ENCODE results near the gene ARHGAP28.
"Not testable (repeated sequence)": the region's sequence is repeated elsewhere in the genome, so short reads cannot be mapped to it uniquely, and the experiment has no call there.

The ARHGAP28 gene

DNA sequence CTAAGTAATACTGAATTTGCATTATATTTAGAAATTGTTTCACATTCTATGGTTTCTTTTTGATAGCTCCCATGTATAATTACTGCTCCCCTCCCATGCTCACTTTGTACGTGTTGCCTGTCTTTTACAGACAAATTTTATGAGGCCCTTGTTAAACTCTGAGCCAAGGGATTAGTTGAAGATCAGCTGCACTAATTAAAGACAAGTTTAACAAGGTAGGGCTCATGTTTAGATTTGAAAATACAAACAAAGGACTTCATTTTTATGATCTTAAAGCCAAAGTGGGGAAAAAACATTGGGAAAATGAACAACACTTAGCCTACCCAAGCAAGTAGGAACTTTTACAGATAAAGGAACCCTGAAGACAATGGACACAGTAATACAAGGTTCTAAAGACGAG is 46.2 kb downstream of the ARHGAP28 start:
- no peak for DNase-seq (ENCODE audit: low read depth in 2 of 2)

DNA sequence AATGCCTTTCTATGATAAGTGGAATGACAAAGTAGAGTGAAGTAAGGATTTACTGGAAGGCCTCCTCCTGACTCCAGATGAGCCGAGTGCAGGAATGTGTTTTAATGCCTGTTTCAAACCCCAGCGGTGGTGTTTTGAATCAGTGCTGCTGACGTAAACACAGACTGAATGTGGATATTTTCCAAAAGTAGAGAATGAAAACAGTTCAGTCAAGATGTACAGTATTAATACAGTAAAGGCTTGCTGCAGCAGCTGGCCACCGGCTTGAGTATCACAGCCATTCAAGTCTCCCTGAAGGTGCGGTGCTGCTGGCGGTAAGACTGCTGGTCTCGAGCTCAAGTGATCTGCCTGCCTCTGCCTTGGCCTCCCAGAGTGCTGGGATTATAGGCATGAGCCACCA is 46.7 kb downstream of the ARHGAP28 start:
- DNase-seq (ENCODE audit: low read depth in 2 of 2) = no peak

DNA sequence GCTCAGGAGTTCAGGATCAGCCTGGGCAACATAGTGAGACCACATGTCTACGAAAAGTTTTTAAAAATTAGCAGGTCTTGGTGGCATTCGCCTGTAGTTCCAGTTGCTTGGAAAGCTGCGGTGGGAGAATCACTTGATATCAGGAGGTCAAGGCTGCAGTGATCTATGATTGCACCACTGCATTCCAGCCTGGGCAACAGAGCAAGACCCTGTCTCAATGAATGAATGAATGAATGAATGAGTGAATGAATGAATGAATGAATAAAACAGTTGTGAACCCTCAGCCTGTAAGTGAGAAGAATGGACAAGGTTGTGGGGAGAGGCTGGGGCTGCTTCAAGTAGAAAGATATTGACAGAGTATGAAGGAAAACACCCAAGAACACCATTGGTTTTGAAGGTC is 48.0 kb downstream of the ARHGAP28 start:
- DNase-seq (ENCODE audit: low read depth in 2 of 2) = no peak

DNA sequence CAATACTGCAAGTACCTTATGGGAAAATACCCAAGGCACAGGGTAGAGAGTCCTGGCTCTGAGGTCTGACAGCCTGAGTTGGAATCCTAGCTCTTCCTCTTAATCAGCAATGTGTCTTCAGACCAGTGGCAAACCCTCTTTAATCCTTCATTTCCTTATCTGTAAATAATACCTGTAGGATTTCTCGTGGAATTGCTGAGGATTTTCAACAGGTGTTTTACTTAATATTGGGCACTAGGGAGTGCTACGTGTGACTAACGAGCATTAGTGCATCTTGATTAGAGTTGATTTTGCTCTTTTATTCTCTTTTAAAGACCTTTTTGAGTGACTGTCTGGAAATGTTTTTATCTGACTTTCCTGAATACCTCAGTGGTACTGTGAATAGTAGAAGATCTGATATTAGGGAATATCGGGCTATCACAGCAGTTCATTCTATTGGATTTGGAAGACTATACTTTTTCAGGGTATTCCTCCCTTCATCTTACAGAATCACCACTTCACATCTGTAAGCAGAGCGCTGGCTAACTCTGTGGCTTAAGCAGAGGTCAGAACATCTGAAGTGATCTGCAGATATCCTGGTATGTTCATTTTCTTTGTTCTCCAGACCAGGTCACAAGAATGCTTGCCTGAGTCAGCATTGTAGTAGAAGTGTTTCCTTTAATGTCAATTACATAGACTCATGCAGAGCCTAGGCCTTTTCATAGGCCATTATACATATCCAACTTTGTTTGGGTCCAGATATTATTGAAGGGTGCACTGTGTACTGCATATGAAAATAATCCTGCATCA is 49.1 kb downstream of the ARHGAP28 start:
- DNase-seq (ENCODE audit: low read depth in 2 of 2) = no peak

DNA sequence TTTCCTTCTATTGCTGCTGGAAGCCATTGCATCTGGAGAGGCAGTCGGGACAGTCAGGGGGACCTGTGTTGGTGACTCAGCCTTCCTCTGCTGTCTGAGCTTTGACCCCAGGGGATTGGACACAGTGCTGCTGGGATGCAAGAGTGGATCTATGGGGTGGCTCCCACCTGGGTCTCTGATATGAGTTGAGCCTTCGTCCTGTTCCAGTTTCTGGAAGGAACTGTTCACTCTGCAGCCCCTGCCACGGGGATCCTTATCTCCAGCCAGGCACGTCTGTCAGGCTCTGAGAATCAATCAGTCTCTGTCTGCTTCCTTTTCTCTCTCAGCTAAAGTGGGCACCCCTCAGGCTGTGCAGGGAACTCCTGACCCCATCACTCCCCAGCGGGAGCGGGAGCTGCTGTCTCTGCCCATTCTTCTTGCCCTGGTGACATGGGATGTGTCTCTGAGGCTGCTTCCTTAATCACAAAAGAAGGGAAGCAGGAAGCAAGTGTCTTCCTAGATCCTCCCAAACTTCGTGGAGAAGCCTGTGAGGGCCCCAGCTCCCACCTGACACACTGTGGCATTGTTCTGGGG is 51.7 kb downstream of the ARHGAP28 start:
- no peak for DNase-seq (ENCODE audit: low read depth in 2 of 2)

DNA sequence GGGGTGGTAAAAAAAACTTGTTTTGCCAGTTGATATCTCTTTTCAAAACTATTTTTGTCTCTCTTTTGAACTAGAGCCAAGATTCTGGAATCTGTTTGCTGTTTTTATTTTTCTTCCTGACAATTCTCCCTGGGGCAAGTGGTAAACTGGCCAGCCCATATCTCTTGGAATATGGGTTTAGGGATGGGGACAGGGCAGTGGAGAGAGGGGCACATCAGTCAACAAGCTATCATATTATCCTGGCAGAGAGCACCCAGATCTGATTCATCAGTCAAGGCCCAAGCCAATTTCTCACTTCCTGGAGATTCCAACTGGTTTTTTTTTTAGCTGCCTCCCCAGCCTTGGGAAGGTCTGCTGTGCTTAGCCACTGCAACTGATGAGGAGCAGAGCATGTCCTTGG is 52.3 kb downstream of the ARHGAP28 start:
- DNase-seq (ENCODE audit: low read depth in 2 of 2) = no peak

DNA sequence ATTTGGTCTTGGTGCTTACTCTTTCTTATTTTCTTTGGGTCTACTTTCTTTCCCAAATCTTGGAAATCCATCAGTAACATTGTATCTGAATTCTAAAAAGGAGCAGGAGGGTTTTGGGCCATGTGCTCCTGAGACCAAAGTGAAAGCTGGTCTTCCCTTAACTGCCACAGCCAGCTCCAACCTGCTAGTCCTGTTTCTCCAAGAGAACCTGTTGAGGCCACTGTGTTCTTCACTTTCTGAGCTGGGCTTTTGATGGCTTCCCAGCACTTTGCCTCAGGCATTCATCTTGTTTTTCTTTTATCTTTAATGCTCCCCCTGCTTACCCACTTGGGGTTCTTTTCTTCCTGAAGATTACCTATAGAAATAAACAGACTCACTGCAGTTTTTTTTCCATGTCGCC is 53.3 kb downstream of the ARHGAP28 start:
- no peak for DNase-seq (ENCODE audit: low read depth in 2 of 2)

DNA sequence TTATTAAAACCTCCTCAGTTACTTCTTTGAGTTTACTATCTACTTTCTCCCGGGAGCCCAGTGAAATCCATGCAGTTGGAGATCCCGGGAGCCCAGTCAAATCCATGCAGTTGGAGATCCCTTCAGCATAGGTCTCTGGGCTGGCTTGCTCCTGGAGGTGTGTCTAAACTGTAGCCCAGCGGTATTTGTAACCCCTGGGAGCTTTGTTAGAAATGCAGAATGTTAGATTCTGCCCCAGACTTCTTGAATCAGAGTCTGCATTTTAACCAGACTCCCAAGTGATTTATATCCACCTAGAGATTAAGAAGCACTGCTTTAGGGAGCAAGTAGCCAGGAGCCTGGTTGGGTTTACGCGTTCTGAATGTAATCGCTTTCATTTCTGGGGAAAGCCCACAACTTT is 54.5 kb downstream of the ARHGAP28 start:
- no peak for DNase-seq (ENCODE audit: low read depth in 2 of 2)

DNA sequence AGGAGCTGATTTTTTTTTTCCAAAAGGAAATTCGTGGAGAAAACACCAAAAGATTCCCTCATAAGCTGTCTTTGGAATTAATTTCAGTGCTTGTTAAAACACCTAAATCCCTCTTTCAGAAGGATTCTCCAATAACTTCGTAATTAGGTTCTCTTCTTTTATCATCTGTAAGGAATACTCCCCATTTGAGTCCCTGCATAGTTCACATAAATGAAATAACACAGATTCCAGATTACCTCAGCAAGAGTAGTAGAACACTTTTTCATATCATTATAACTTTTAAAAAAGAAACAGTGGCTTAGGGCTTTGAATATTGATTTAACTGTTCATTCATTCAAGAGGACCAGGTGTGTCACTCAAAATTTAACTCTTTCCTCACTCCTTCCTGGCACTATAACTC is 55.5 kb downstream of the ARHGAP28 start:
- DNase-seq (ENCODE audit: low read depth in 2 of 2) = no peak

DNA sequence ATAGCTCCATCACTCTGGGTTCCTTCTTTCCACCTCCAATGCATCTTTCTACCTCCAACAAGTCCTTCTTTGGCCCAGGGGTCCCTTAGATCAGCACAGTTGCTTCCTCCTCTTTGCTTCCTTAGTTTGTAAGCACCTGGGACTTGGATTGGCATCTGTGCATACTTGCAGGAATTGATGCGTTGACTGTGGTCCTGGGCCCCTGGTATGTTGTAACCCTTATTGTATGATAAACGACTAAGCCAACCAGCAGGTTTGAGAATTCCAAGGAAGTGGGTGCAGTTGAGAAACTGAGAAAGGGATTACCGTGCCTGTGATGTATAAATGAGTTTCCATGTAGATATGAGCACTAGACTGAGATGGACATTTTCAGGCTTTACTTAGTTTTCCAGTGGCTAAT is 55.9 kb downstream of the ARHGAP28 start:
- no peak for DNase-seq (ENCODE audit: low read depth in 2 of 2)

DNA sequence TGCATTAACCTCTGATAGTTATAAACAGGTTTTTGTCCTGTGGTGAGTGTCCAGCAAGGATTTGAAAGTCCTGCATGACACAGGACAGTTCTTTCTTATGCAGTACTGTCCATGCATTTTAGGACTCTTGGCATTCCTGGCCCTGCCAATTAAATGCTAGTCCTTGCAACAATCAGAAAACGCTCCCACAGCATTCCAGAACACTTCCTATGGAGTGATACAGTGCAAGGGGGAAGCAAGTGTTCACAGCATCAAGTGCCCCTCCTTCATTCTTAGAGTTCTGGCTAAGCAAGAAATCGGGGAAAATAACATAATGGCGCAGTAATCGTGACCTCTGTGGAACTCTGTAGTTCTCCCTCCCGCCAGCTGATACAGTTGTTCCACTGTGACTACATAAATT is 62.9 kb downstream of the ARHGAP28 start:
- DNase-seq (ENCODE audit: low read depth in 2 of 2) = no peak

DNA sequence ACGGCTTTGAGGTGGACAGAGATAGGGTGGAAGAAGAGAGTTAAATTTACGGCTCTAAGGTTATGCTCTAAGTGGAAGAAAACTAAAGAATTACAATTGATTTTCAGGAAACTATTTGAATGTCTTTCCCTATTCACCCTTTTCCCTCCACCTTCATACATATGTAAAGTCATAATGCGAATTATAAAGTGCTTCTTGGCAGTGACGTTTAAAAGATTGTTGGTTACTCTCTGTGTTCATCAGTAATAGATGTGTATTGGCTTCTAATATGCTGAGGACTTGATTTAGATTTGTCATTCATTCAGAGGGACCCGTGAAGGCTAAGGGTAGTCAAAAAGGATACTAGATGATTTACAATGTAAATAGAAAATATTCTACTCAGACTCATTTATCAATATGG is 63.9 kb downstream of the ARHGAP28 start:
- no peak for DNase-seq (ENCODE audit: low read depth in 2 of 2)

DNA sequence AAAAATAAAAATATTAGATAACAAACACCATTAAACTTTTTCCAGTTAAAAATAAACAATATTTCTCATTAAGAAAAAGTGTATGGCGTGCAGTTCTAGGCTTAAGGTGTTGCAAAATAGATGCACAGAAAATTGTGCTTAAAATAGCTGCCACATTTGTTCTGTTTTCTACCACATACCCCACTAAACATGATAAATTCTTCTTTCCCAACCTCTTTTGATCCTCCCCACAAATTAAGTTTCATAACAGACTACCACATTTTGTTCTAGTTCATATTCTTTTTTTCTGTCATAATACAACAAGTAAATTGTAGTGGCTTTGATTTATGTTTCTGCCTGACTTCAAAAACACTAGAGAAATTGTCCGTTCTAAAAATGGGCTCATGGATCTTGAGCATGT is 64.5 kb downstream of the ARHGAP28 start:
- no peak for DNase-seq (ENCODE audit: low read depth in 2 of 2)

DNA sequence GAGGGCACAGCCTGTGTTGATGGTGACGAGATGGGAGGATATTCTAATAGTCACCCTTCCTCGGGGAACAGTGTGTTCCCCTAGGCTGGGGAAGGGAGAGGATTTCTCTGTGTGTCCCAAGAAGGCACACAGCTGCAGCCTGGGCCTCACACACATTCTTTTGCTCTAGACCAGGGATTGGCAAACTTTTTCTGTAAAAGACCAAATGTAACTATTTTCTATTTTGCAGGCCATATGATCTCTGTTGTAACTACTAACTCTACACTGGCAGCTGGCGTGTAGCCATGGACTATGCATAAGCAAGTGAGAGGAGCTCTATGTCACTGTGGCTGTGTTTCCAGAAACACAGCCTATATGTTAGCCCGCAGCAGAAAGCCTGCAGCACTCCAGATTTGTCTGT is 65.8 kb downstream of the ARHGAP28 start:
- DNase-seq (ENCODE audit: low read depth in 2 of 2) = no peak

DNA sequence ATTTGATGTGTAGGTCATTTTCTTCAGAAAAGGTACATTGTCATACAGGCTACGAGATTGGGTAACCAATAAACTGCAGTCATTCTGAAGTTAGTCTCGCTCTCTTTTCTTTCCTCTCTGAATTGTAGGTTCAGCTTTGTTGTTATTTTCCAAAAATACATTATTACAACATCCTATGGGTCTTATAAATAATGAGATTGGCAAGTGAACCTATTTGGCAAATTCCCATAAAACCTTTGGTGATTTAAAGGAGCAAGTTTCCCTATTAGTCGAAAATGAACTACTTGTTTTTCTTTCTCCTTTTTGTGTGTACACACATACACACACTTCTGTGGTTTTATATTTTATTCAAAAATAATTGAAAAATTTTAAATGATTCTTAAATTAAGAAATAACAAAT is 67.0 kb downstream of the ARHGAP28 start:
- DNase-seq (ENCODE audit: low read depth in 2 of 2) = no peak

DNA sequence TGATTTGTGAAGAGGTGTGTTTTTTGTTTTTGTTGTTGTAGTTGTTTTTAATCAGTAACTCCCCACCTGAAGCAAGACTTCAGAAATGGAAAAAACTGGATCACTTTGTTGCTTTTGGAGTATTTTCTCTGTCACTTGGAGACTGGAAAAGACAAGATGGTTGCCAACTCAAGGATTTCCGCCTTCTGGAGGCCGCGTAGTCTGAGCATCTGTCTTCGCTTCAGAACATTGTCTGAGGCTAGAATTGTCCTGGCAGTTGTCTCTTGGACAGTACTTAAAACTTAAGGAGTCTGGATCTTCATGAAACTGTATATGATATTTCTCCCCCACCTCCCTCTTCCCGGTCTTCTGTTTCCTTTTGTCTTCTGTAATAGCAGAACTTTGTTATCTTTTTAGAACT is 67.7 kb downstream of the ARHGAP28 start:
- DNase-seq (ENCODE audit: low read depth in 2 of 2) = no peak

DNA sequence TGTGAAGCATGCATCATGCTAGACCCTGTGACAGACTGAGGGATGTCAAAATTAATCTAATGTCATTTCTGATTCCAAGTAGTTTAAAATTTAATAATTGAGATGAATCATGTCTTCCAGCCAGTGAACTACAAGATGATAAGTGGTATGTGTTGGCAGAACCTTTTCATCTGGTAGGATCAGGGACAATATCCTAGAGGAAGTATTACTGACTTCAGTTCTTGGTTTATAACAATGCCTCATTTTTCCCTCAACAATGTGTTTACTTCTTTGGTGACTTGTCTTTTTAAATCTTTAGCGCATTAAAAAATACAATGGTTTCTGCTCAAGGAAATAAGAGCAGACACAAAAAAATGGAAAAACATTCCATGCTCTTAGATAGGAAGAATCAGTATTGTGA is 69.4 kb downstream of the ARHGAP28 start:
- DNase-seq (ENCODE audit: low read depth in 2 of 2) = no peak

DNA sequence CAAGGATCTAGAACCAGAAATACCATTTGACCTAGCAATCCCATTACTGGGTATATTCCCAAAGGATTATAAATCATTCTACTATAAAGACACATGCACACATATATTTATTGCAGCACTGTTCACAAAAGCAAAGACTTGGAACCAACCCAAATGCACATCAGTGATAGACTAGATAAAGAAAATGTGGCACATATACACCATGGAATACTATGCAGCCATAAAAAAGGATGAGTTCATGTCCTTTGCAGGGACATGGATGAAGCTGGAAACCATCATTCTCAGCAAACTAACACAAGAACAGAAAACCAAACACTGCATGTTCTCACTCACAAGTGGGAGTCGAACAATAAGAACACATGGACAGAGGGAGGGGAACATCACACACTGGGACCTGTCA is 70.8 kb downstream of the ARHGAP28 start:
- not testable (repeated sequence) for DNase-seq (ENCODE audit: low read depth in 2 of 2)

DNA sequence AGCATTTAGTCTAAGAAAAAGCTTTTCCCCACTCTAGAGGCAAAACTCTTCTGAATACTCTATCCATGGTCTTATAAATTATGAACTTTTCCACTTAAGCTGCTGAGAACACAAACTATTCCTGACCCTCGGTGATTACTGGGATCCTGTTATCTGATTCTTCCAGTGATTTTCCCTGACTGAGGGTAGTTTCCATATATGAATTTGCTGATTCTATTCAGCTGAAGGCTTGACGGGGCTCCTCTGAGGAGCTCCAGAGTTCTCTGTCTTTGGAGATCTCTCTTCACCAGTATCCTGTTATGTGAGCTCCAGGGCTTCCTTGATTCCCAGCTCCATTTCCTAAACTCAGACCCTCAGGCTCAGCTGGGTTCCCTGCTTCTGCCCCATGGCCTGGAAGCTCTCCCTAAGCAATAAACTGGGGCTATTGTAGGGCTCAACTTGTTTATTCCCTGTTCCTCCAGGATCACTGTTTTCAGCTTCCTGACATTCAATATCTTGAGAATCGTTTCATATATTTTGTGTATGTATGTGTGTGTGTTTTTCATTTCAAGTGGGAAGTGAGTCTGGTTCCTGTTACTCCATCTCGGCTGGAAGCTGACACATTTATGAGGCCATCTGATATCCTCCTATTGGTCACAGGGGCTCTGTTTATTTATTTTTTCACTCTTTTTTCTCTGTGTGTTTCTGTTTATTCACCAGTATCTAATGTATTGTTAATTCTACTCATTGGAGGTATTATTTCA is 78.2 kb downstream of the ARHGAP28 start:
- DNase-seq (ENCODE audit: low read depth in 2 of 2) = no peak

DNA sequence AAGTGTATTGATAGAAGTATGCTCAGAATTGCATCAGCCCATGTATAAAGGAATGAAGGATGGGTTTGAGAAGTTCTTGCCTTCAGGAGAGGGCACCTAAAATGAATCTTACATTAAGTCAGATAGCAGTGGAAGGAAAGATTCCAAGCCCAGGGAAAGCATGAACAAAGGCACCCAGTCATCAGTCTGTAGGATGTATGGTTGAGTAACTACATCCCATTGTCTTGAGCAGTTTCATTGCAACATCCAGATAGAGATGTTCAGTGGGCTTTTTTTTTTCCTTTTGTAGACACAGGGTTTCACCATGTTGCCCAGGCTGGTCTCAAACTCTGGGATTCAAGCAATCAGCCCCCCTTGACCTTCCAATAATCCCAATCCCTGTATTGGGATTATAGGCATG is 80.7 kb downstream of the ARHGAP28 start:
- no peak for DNase-seq (ENCODE audit: low read depth in 2 of 2)

DNA sequence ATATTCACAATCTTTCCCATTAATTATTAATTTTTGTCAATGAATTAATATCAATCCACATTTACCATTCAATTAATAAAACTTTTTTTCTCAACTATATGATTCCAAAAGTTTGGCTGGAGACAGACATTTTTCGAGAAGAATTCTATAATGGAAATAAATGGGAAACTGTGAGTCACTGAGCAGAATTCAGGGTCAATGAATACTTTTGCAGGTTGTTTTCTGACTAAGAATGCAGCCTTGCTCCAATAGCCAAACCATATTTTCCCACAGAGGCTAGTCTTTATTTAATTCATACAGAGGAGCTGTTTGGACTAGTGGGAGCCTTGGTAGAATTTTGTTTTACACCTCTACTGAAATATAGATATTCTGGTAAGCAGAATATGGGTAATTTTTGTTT is 82.3 kb downstream of the ARHGAP28 start:
- DNase-seq (ENCODE audit: low read depth in 2 of 2) = no peak

DNA sequence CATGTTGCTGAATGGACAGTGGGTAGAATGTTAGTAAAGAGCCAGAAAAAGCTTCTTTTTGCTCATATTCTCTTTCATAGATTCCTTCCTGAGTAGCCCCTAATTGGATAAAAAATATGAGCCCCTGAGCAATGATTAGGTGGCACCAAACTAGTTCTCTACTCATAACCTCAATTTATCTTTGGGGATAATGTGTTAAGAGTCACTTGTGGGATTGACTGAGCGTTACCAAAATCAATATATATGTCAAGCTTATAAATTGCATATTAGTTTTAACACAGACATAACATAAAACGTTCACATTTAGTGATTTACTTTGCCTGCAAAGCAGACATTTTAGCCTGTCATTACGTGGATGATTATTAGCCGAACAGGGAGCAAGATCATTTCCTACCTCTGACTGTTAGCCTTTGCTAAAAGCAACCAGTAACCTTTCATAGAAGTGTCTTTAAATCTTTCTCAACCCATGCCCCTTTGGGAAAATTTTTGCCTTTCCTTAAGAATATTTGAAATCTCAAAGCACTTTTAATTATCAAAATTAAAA is 85.4 kb downstream of the ARHGAP28 start:
- no peak for DNase-seq (ENCODE audit: low read depth in 2 of 2)

DNA sequence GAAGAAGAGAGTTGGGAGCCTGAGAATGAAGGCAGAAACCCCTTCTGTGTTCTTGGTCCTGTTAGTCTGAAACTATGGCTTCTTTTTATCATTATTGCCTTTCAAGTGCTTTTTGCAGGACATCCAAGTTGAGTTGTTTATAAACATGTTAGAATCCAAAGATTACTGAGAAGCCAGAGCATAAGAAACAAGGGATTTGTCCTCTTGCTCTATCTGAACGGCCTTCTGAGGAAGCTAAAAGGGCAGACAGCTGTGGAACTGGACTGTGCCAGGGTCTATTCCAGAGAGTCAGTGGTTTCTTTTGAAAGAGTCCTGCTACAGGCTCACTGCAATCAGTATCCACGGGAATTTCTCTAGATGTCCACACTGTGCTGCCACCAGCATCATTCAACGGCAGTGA is 86.6 kb downstream of the ARHGAP28 start:
- DNase-seq (ENCODE audit: low read depth in 2 of 2) = no peak
